Rectal smooth muscle tissue (tissue), 1 donor: ENCODE results near the gene MDM1.

Experiments
- H3K27ac ChIP-seq: one replicate; pipeline ENCODE4 v1.7.0; 2013; ENCODE audit warnings: low read depth, low read length, inconsistent platforms
- H3K27me3 ChIP-seq: one replicate; pipeline ENCODE4 v1.7.0; 2013; ENCODE audit warnings: low read length; ENCODE audit not compliant: control insufficient read depth, insufficient read depth
- H3K36me3 ChIP-seq: one replicate; pipeline ENCODE4 v1.7.0; 2013; ENCODE audit warnings: low read length; ENCODE audit not compliant: control insufficient read depth, insufficient read depth
- H3K4me1 ChIP-seq: one replicate; pipeline ENCODE4 v1.7.0; 2013; ENCODE audit warnings: low read length; ENCODE audit not compliant: control insufficient read depth, insufficient read depth
- H3K4me3 ChIP-seq: one replicate; pipeline ENCODE4 v1.7.0; 2013; ENCODE audit warnings: low read length
- H3K9ac ChIP-seq: one replicate; pipeline ENCODE4 v1.7.0; 2013; ENCODE audit warnings: low read length

Gene MDM1

DNA sequence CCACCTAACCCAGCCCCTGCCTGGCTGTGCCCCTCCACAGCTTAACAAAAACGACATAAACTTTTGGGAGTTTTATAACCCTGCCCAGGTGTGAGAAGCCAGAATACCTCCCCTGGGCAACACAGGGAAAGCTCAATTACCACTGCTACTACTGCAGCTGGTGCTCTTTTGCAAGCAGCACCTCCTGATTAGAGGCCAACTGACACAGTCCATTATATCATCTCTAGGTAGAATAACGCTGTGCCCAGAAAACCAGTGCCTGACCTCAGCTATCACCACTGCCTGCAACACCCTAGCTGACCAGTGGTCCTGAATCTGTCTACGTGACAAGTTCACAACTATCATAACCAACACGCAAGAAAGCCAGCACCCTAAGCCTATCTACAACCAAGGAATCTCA, 34.2 kb downstream of the MDM1 start:
- Histone ChIP-seq H3K27ac (no peak overlapping the region), H3K4me3 (no peak overlapping the region), H3K9ac (no peak overlapping the region), H3K36me3 (no peaks in the 10 kb centered on the region), H3K4me1 (no peaks in the 10 kb centered on the region), H3K27me3 (no peaks in the 10 kb centered on the region)

- no peaks in the 10 kb centered on the region for H3K27me3 ChIP-seq
- H3K4me1 ChIP-seq = no peaks in the 10 kb centered on the region
- H3K36me3 ChIP-seq = no peaks in the 10 kb centered on the region
- H3K27ac ChIP-seq = no peak overlapping the region
- no peak overlapping the region for H3K4me3 ChIP-seq
- no peak overlapping the region for H3K9ac ChIP-seq
Measured at GRCh38 chr12:68294251-68294650, 37.9 kb downstream of the MDM1 start.

GRCh38 chr12:68293347-68293746, 38.8 kb downstream of the MDM1 start:
- Histone ChIP-seq H3K27ac (no peak overlapping the region), H3K4me1 (no peaks in the 10 kb centered on the region)

GRCh38 chr12:68292151-68292943, 39.8 kb downstream of the MDM1 start:
- Histone ChIP-seq H3K4me1 (no peaks in the 10 kb centered on the region), H3K9ac (no peak overlapping the region), H3K36me3 (no peaks in the 10 kb centered on the region), H3K27me3 (no peaks in the 10 kb centered on the region), H3K4me3 (no peak overlapping the region), H3K27ac (no peak overlapping the region)

More at GRCh38 chr12:68293347-68293746, 38.8 kb downstream of the MDM1 start:
- H3K9ac ChIP-seq = no peak overlapping the region
- H3K27me3 ChIP-seq = no peaks in the 10 kb centered on the region
- no peaks in the 10 kb centered on the region for H3K36me3 ChIP-seq
- H3K4me3 ChIP-seq = no peak overlapping the region

GRCh38 chr12:68291396-68292036, 40.6 kb downstream of the MDM1 start:
- H3K27me3 ChIP-seq = no peaks in the 10 kb centered on the region
- H3K9ac ChIP-seq = no peak overlapping the region
- H3K36me3 ChIP-seq = no peaks in the 10 kb centered on the region
- H3K4me3 ChIP-seq = no peak overlapping the region
- no peaks in the 10 kb centered on the region for H3K4me1 ChIP-seq
- no peak overlapping the region for H3K27ac ChIP-seq

DNA sequence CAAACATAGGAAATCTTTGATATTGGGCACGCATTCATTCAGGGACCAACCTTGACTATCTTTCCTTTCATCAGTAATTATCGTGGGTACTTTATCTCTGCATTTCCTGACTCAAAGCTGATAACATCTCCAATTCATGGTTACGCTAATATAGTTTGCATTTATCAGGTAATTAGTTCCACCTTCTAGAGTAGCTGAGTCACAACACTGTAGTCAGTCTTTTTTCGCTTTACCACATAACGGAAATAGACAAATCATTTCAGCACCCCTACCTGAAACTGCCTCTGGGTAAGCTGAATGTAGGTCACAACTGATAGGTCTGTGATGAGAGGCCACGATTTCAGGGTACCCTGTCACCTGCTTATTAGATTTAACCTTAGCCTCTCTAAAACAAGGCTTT, 42.0 kb downstream of the MDM1 start:
- no peaks in the 10 kb centered on the region for H3K36me3 ChIP-seq
- H3K9ac ChIP-seq = no peak overlapping the region
- H3K27ac ChIP-seq = no peak overlapping the region
- no peak overlapping the region for H3K4me3 ChIP-seq
- H3K4me1 ChIP-seq = no peaks in the 10 kb centered on the region
- no peaks in the 10 kb centered on the region for H3K27me3 ChIP-seq

GRCh38 chr12:68287106-68287505, 45.1 kb downstream of the MDM1 start:
- Histone ChIP-seq H3K9ac (no peak overlapping the region), H3K27ac (no peak overlapping the region), H3K36me3 (no peaks in the 10 kb centered on the region), H3K4me1 (no peaks in the 10 kb centered on the region), H3K27me3 (no peaks in the 10 kb centered on the region), H3K4me3 (no peak overlapping the region)

DNA sequence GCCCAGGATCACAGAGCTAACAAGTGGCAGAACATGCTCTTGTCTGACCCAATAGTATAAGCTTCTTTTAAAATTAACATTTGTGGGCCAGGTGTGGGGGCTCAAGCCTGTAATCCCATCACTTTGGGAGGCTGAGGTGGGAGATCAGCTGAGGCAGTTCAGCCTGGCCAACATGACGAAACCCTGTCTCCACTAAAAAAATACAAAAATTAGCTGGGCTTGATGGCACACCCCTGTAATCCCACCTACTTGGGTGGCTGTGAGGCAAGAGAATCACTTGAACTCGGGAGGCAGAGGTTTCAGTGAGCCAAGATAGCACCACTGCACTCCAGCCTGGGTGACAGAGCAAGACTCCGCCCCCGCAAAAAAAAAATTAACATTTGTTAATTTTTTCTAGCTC, 45.8 kb downstream of the MDM1 start:
- Histone ChIP-seq H3K4me1 (no peaks in the 10 kb centered on the region), H3K27ac (no peak overlapping the region), H3K27me3 (no peaks in the 10 kb centered on the region), H3K36me3 (no peaks in the 10 kb centered on the region), H3K4me3 (no peak overlapping the region), H3K9ac (no peak overlapping the region)

- Histone ChIP-seq H3K27ac (no peak overlapping the region), H3K4me1 (no peaks in the 10 kb centered on the region), H3K4me3 (no peak overlapping the region), H3K27me3 (no peaks in the 10 kb centered on the region), H3K9ac (no peak overlapping the region), H3K36me3 (no peaks in the 10 kb centered on the region)
Measured at GRCh38 chr12:68285541-68285940, 46.6 kb downstream of the MDM1 start.

GRCh38 chr12:68281322-68282077, 50.7 kb downstream of the MDM1 start:
- no peak overlapping the region for H3K9ac ChIP-seq
- no peaks in the 10 kb centered on the region for H3K36me3 ChIP-seq
- H3K27me3 ChIP-seq = no peaks in the 10 kb centered on the region
- H3K4me1 ChIP-seq = no peaks in the 10 kb centered on the region
- no peak overlapping the region for H3K27ac ChIP-seq
- no peak overlapping the region for H3K4me3 ChIP-seq

- H3K36me3 ChIP-seq = no peaks in the 10 kb centered on the region
- no peak overlapping the region for H3K9ac ChIP-seq
- H3K27me3 ChIP-seq = no peaks in the 10 kb centered on the region
- no peaks in the 10 kb centered on the region for H3K4me1 ChIP-seq
- no peak overlapping the region for H3K4me3 ChIP-seq
- no peak overlapping the region for H3K27ac ChIP-seq
Measured at GRCh38 chr12:68280240-68280639, 51.9 kb downstream of the MDM1 start.

DNA sequence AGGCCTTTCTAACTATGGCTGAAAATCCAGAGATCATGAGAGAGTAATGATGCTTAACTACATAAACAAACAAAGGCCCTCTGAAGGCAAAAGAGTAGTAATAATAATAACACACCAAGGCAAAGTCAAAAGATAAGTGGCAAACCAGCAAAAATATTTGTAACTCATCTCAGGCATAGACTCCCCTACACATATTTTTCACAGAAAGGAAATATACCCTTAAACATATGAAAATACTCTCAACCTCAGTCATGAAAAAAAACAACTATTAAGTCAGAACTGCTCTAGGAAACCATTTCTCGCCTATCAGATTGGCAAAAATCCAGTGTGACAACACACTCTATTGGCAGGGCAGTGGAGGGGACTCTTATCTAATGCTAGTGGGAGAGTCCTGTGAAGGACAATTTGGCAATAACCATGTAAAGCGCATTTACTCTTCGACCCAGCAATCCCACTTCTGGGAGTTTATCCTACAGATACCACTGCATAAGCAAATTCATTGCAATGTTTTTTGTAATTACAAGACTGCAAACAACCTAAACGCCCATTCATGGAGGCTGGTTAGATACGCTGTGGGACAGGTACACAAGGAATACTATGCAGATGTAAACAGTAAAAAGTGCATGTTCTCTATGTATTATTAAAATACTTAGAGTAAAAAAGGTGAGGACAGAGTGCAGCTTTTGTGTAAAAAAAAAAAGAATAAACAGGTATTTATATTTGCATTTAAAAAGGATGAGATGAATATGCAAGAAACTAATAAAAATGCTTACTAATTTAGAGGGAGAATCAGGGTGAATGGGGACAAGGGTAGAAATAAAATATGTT, 52.7 kb downstream of the MDM1 start:
- Histone ChIP-seq H3K4me3 (no peak overlapping the region), H3K36me3 (no peaks in the 10 kb centered on the region), H3K27ac (no peak overlapping the region), H3K9ac (no peak overlapping the region), H3K27me3 (no peaks in the 10 kb centered on the region), H3K4me1 (no peaks in the 10 kb centered on the region)
